OCI-LY1 (cell line): ENCODE measurements around the gene SPAG9.

Experiments used
- CTCF ChIP-seq: fragments of 200-600 bp; sonication (generic), shearing (Covaris generic); IDR thresholded peaks from 2 replicates; pipeline ENCODE4 v1.5.1; 2017; ENCODE audit warnings: mild to moderate bottlenecking, antibody characterized with exemption, low read length, moderate library complexity, mixed read lengths
- EZH2 ChIP-seq: fragments of 200-600 bp; sonication (generic), shearing (Covaris generic); IDR thresholded peaks from 2 replicates; pipeline ENCODE4 v1.8.0; 2017; ENCODE audit warnings: borderline replicate concordance, mixed run types, mild to moderate bottlenecking, antibody characterized with exemption, low read length, moderate library complexity, mixed read lengths

DNA sequence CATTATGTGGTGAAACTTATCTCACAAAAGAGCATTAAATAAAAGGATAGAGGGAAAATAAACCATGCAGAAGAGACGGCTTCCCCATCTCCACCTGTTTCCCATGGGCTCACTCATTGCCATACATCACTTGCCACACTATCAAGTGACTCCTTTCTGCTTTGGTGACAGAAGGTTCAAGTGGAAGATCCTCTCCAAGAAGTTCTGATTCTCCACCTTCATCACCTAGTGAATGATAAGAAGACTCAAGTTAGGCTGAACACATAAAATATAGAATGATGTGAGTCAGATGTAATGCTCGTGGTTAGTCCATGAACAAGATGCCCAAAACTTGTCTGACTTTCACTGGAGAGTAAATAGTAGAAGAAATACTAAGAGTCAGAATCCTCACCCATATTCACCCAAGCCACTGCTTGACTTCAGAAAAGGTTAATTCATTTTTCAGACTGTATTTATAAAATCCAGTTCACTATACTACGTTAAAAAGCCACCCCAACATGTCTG lies 154.5 kb downstream of the SPAG9 start:
- TF ChIP-seq CTCF, result no peak
- TF ChIP-seq EZH2, result no peak
